ENCODE measurements around the gene TTC7B.
A peak's percentile ranks its signal among the peaks of the same experiment; 100 is the strongest.

DNA sequence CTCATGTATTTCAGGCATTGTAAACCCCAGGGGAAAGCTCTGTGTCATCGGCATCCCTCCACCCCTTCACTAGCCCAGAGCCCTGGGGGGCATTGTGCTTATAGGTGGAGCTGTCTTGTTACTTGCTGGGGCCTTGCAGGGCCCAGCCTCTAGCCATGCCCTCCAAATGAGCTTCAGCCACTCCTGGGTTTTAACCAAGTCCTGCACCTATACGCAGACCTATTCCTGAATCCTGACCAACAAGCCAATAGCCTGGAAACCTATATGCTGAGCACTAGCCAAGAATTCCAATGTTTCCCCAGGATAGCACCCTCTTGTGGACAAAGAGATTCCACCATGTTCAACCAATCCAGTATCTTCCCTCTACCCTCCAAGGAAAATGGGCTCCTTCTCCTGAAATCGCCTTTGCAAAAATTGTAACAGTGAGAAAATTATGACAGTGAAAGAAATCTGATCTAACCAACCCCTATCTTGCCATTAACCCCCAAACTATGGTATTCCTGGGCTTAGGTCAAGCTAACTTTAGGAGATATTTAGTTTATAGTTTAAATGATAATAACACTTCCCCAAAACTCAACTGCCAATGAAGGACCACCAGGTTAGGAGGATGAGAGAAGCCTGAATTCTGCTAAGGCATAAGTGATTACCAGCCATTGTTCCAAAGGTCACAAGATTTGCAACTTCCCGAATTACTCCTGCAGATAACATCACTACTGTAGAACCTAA, 55.5 kb downstream of the TTC7B start:
- TF ChIP-seq, protein P1, sequence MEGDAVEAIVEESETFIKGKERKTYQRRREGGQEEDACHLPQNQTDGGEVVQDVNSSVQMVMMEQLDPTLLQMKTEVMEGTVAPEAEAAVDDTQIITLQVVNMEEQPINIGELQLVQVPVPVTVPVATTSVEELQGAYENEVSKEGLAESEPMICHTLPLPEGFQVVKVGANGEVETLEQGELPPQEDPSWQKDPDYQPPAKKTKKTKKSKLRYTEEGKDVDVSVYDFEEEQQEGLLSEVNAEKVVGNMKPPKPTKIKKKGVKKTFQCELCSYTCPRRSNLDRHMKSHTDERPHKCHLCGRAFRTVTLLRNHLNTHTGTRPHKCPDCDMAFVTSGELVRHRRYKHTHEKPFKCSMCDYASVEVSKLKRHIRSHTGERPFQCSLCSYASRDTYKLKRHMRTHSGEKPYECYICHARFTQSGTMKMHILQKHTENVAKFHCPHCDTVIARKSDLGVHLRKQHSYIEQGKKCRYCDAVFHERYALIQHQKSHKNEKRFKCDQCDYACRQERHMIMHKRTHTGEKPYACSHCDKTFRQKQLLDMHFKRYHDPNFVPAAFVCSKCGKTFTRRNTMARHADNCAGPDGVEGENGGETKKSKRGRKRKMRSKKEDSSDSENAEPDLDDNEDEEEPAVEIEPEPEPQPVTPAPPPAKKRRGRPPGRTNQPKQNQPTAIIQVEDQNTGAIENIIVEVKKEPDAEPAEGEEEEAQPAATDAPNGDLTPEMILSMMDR (IDR thresholded peaks at IDR 0.05; ENCODE audit: borderline replicate concordance, extremely low read depth, low read length, poor library complexity, severe bottlenecking) = peak; percentile 58
- TF ChIP-seq EZH2 (IDR thresholded peaks at IDR 0.05; ENCODE audit: borderline replicate concordance, low read depth, low read length, severe bottlenecking) = no peak
